KMS-11 (cell line): ENCODE measurements around the gene ACP7.

Experiments
- H2AFZ ChIP-seq: fragments of 200-600 bp; sonication (generic); 2 replicates; pipeline ENCODE4 v1.6.1; 2016; ENCODE audit warnings: antibody characterized with exemption, mixed run types, low read depth
- H3K27ac ChIP-seq: fragments of 200-600 bp; sonication (generic); 2 replicates; pipeline ENCODE4 v1.6.1; 2016; ENCODE audit warnings: mild to moderate bottlenecking, mixed run types
- H3K27me3 ChIP-seq: fragments of 200-600 bp; sonication (generic); 2 replicates; pipeline ENCODE4 v1.6.1; 2017; ENCODE audit warnings: mild to moderate bottlenecking, low read depth, mixed run types, moderate library complexity; ENCODE audit not compliant: insufficient read depth
- H3K36me3 ChIP-seq: fragments of 200-600 bp; sonication (generic); 2 replicates; pipeline ENCODE4 v1.6.1; 2017; ENCODE audit warnings: mild to moderate bottlenecking, mixed run types; ENCODE audit not compliant: insufficient read depth
- H3K4me1 ChIP-seq: fragments of 200-600 bp; sonication (generic); 2 replicates; pipeline ENCODE4 v1.6.1; 2016; ENCODE audit warnings: mild to moderate bottlenecking, low read depth, mixed run types; ENCODE audit not compliant: poor library complexity, severe bottlenecking
- H3K4me2 ChIP-seq: fragments of 200-600 bp; sonication (generic); 2 replicates; pipeline ENCODE4 v1.7.0; 2016; ENCODE audit warnings: mild to moderate bottlenecking, mixed run types
- H3K4me3 ChIP-seq: fragments of 200-600 bp; sonication (generic); IDR thresholded peaks from 2 replicates; pipeline ENCODE4 v1.6.1; 2017; ENCODE audit warnings: low read depth, low read length, mixed read lengths; ENCODE audit not compliant: insufficient read depth
- H3K79me2 ChIP-seq: fragments of 200-600 bp; sonication (generic); 2 replicates; pipeline ENCODE4 v1.6.1; 2016; ENCODE audit warnings: low read depth, mixed run types; ENCODE audit not compliant: insufficient read depth
- H3K9ac ChIP-seq: fragments of 200-600 bp; sonication (generic); 2 replicates; pipeline ENCODE4 v1.6.1; 2016; ENCODE audit warnings: mild to moderate bottlenecking, mixed run types
- H4K20me1 ChIP-seq: fragments of 200-600 bp; sonication (generic); 2 replicates; pipeline ENCODE4 v1.6.1; 2016; ENCODE audit warnings: mild to moderate bottlenecking, mixed run types; ENCODE audit not compliant: insufficient read depth
- TF ChIP-seq, protein P1 (sequence below): fragments of 200-600 bp; sonication (generic); conservative IDR thresholded peaks from 2 replicates; pipeline ENCODE4 v1.6.1; 2017; ENCODE audit warnings: low read depth, mild to moderate bottlenecking, antibody characterized with exemption, low read length, moderate library complexity, mixed read lengths

ACP7 gene

DNA sequence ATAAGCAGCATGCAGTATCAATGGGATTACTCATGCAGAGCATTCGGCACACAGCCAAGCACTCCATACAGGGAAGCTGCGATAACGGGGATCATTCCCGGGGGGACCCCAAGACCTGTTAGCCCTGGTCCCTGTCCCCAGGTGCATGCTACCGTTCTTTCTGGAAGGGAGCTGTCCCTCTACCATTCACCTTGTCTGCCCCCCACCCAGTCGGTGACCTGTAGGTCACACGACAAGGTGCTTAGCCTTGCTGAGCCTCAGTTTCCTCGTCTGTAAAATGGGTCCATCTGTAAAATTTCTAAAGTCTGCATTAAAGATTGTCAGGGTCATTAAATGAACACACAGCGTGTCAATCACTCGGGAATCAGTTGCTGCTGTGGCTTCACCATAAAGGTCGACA lies 6.8 kb upstream of the ACP7 start:
- Histone ChIP-seq H3K4me2 (no peak overlapping the region), H2AFZ (no peak overlapping the region), H3K27ac (no peak overlapping the region), H4K20me1 (no peaks in the 10 kb centered on the region), H3K9ac (no peak overlapping the region), H3K4me3 (no peak overlapping the region), H3K79me2 (no peaks in the 10 kb centered on the region), H3K36me3 (no peaks in the 10 kb centered on the region), H3K4me1 (no peaks in the 10 kb centered on the region), H3K27me3 (no peaks in the 10 kb centered on the region)
- TF ChIP-seq, protein P1, sequence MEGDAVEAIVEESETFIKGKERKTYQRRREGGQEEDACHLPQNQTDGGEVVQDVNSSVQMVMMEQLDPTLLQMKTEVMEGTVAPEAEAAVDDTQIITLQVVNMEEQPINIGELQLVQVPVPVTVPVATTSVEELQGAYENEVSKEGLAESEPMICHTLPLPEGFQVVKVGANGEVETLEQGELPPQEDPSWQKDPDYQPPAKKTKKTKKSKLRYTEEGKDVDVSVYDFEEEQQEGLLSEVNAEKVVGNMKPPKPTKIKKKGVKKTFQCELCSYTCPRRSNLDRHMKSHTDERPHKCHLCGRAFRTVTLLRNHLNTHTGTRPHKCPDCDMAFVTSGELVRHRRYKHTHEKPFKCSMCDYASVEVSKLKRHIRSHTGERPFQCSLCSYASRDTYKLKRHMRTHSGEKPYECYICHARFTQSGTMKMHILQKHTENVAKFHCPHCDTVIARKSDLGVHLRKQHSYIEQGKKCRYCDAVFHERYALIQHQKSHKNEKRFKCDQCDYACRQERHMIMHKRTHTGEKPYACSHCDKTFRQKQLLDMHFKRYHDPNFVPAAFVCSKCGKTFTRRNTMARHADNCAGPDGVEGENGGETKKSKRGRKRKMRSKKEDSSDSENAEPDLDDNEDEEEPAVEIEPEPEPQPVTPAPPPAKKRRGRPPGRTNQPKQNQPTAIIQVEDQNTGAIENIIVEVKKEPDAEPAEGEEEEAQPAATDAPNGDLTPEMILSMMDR, result no peak

GRCh38 chr19:39078436-39079200 lies 5.5 kb upstream of the ACP7 start:
- no peak overlapping the region for H3K27ac ChIP-seq
- no peaks in the 10 kb centered on the region for H3K4me1 ChIP-seq
- TF ChIP-seq, protein P1, result no peak
- no peak overlapping the region for H3K9ac ChIP-seq
- no peak overlapping the region for H3K4me3 ChIP-seq
- H3K36me3 ChIP-seq, result no peaks in the 10 kb centered on the region
- no peaks in the 10 kb centered on the region for H4K20me1 ChIP-seq
- H2AFZ ChIP-seq, result no peak overlapping the region
- H3K79me2 ChIP-seq, result no peaks in the 10 kb centered on the region
- H3K27me3 ChIP-seq, result no peaks in the 10 kb centered on the region
- no peak overlapping the region for H3K4me2 ChIP-seq

DNA sequence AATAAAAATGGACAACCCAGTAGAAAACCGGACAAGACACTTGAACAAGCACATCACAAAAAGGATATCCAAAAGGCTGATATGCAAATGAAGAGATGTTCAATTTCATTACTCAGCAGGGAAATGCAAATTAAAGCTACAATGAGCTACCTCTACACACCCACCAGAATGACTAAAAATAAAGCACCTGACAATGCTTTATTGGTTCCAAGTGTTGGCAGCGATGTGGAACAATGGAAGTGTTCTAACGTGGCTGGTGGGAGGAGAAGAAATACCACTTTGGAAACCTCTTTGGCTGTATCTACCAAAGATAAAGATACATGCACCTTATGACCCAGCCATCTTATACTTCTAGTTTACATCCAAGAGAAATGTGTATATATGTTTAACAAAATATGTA lies 3.7 kb upstream of the ACP7 start:
- Histone ChIP-seq H3K36me3 (no peaks in the 10 kb centered on the region), H3K4me2 (no peak overlapping the region), H3K9ac (no peak overlapping the region), H3K27me3 (no peaks in the 10 kb centered on the region), H3K4me1 (no peaks in the 10 kb centered on the region), H2AFZ (no peak overlapping the region), H3K79me2 (no peaks in the 10 kb centered on the region), H4K20me1 (no peaks in the 10 kb centered on the region), H3K4me3 (no peak overlapping the region), H3K27ac (no peak overlapping the region)
- TF ChIP-seq, protein P1, result no peak

- TF ChIP-seq, protein P1, result no peak
- no peaks in the 10 kb centered on the region for H4K20me1 ChIP-seq
- H3K36me3 ChIP-seq, result no peaks in the 10 kb centered on the region
- H3K79me2 ChIP-seq, result no peaks in the 10 kb centered on the region
- H2AFZ ChIP-seq, result no peak overlapping the region
- H3K4me1 ChIP-seq, result no peaks in the 10 kb centered on the region
- H3K4me2 ChIP-seq, result no peak overlapping the region
- H3K4me3 ChIP-seq, result no peak overlapping the region
- H3K27me3 ChIP-seq, result no peaks in the 10 kb centered on the region; the same call in 1 of the 2 replicates
- no peak overlapping the region for H3K9ac ChIP-seq
- H3K27ac ChIP-seq, result no peak overlapping the region
Measured at GRCh38 chr19:39082167-39082566, 2.0 kb upstream of the ACP7 start.
